Progenitor cell of endocrine pancreas (in vitro differentiated cells): ENCODE results near the gene KLK7. TPM values are rescaled to one million over a fixed set of nuclear protein-coding genes. Genes with fewer than 3 reads are reported as not detected.

Source experiments
- DNase-seq: peaks from one replicate; pipeline ENCODE4 v3.0.0; 2021; ENCODE audit warnings: low spot score; ENCODE audit not compliant: unreplicated experiment
- H3K27ac Mint-ChIP-seq: 2 replicates; pipeline ENCODE4 v1.8.0; 2021; ENCODE audit warnings: mild to moderate bottlenecking, moderate library complexity, mixed read lengths
- H3K27me3 Mint-ChIP-seq: 2 replicates; pipeline ENCODE4 v1.8.0; 2021; ENCODE audit warnings: mixed read lengths
- H3K36me3 Mint-ChIP-seq: 2 replicates; pipeline ENCODE4 v1.8.0; 2022; ENCODE audit warnings: mixed read lengths; ENCODE audit not compliant: insufficient read depth
- H3K4me1 Mint-ChIP-seq: 2 replicates; pipeline ENCODE4 v1.8.0; 2021; ENCODE audit warnings: low read depth, mixed read lengths
- H3K4me3 Mint-ChIP-seq: 2 replicates; pipeline ENCODE4 v1.8.0; 2021; ENCODE audit warnings: low read depth, mild to moderate bottlenecking, moderate library complexity, mixed read lengths
- H3K9me3 Mint-ChIP-seq: 2 replicates; pipeline ENCODE4 v1.8.0; 2021; ENCODE audit warnings: low read depth, mixed read lengths
- CTCF ChIP-seq: fragments of 200-600 bp; sonication (generic); IDR thresholded peaks from one replicate; pipeline ENCODE4 v1.5.0; 2021; ENCODE audit warnings: antibody characterized with exemption, mild to moderate bottlenecking; ENCODE audit not compliant: unreplicated experiment
- total RNA-seq: library from RNA; stranded (reverse); gene quantifications from 2 replicates; pipeline ENCODE4 v1.2.1, GENCODE V29; 2021

KLK7 gene
- total RNA-seq, 1 donor from 2014 or later = not detected

DNA sequence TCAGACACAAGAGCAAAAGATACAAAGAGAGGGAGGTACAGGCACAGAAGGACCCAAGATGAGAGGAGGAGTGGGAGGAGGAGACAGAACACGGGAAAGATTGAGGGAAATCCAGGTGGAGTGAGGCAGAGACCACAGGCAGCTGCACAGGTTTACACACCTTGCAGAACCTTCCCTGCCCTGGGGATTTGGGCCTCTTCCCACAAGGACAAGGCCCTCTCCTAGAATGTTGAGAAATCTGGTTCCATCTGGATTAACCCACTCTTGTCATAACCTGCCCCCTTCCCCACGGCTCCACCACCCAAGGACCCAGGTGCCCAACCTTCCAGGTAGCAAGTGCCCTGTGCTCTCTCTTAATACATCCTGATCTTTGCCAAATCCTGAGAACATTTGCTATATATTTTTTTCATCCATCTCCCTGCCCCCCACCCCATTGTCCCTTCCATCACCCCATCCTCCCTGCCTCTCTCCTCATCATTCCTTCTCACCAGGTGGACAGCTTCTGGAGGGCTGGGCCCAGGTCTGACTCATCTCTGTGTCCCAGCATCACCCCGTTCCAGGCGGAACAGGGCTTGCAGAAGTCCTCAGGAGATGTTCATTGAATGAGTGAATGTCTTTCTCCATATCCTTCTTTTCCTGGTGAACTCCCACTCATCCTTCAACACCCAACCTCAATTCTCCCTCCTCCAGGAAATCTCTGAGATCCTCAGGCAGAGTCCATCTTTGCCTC lies 26.5 kb upstream of the KLK7 start:
- Mint-ChIP-seq H3K27me3 (peaks cover 73% of the 10 kb centered on the region), H3K4me1 (no peaks in the 10 kb centered on the region), H3K9me3 (no peaks in the 10 kb centered on the region), H3K27ac (no peak overlapping the region), H3K4me3 (no peak overlapping the region), H3K36me3 (no peaks in the 10 kb centered on the region)
- DNase-seq = no peak
- TF ChIP-seq CTCF = no peak

DNA sequence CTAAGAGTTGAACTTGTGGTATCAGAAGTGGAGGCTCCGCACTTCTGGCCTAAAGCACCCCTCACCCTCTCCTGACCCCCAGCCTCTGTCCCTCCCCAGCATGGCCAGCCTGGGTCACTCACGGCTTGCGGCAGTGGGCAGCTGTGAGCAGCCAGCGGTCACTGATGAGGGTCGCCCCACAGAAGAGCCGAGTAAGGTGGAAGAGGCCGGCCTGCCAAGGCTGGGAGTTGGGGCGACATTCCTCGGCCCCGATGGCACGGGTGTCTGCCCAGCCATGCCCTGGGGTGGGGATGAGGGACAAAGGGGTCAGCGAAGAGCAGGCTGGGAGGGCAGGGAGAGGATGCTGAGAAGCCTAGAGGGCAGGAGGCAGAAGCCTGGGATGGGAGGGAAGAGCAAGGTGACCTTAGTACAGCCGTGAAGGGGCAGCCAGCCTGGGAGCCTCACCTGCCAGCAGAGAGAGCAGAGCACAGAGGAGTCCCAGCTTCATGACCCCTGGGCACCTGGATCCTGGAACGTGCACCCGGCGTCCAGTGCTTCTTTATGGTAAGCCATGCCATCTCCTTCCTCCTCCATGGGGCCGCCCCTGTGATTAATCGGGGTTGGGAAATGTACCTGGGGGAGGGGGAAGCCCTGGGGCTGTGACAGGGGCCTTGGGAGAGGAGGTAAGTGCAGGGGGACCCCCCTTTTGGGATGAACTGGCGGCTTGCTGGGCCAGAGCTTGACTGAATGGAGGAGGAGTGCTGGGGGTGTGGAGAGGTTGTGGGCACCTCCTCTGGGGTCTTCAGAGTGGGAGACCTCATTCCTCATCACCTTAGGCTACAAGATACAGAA lies 25.6 kb upstream of the KLK7 start:
- Mint-ChIP-seq H3K36me3 (no peaks in the 10 kb centered on the region), H3K4me3 (no peak overlapping the region), H3K27ac (no peak overlapping the region), H3K4me1 (no peaks in the 10 kb centered on the region), H3K27me3 (peaks cover 72% of the 10 kb centered on the region), H3K9me3 (no peaks in the 10 kb centered on the region)
- no peak for TF ChIP-seq CTCF
- no peak for DNase-seq

GRCh38 chr19:51007488-51007887 lies 23.8 kb upstream of the KLK7 start:
- Mint-ChIP-seq H3K9me3 (no peaks in the 10 kb centered on the region), H3K36me3 (no peaks in the 10 kb centered on the region), H3K27ac (no peak overlapping the region), H3K4me1 (no peaks in the 10 kb centered on the region), H3K4me3 (no peak overlapping the region), H3K27me3 (peaks cover 66% of the 10 kb centered on the region)
- no peak for DNase-seq
- no peak for TF ChIP-seq CTCF

- no peak for TF ChIP-seq CTCF
- Mint-ChIP-seq H3K9me3 (no peaks in the 10 kb centered on the region), H3K4me1 (peaks cover 3% of the 10 kb centered on the region), H3K27ac (no peak overlapping the region), H3K27me3 (peaks cover 74% of the 10 kb centered on the region), H3K36me3 (no peaks in the 10 kb centered on the region), H3K4me3 (no peak overlapping the region)
- DNase-seq = no peak
These were observed 22.7 kb upstream of the KLK7 start for GRCh38 chr19:51006406-51006805.

DNA sequence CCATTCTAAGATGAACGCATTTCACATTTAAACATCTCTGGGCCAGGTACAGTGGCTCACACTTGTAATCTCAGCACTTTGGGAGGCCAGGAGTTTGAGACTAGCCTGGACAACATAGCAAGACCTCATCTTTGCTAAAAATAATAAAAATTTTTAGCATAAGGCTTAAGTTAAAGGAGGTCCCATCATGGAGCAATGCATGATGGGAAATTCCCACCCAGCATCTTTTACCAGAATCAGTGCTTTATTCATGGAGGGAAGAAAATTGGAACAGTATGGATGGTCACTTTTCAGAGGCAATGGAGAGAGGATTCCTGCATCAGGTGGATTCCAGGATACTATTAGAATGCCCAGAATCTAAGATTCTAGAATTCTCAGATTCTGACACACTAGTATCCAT lies 21.5 kb upstream of the KLK7 start:
- Mint-ChIP-seq H3K27me3 (peaks cover 74% of the 10 kb centered on the region), H3K4me3 (no peak overlapping the region), H3K4me1 (peaks cover 3% of the 10 kb centered on the region), H3K36me3 (no peaks in the 10 kb centered on the region), H3K27ac (no peak overlapping the region), H3K9me3 (no peaks in the 10 kb centered on the region)
- no peak for TF ChIP-seq CTCF
- DNase-seq = no peak
